Uterus (tissue), 4 donors: ENCODE results near the gene IRF2BP2. TPM values are rescaled to one million over a fixed set of nuclear protein-coding genes. Genes with fewer than 3 reads are reported as not detected.

Source experiments
- DNase-seq, 2 donors: peaks; one replicate each; pipeline ENCODE4 v3.0.0-alpha.2; 2019 to 2020
- H3K27ac ChIP-seq, 2 donors: fragments of 200-600 bp; sonication (generic); 1 replicate in 1 of 2; 2 replicates in 1 of 2; pipeline ENCODE4 v1.5.1; 2016 to 2018
- H3K27me3 ChIP-seq, 2 donors: fragments of 200-600 bp; sonication (generic); one replicate each; pipeline ENCODE4 v1.5.1; 2018 to 2019; ENCODE audit warnings: control low read depth in 1 of 2
- H3K36me3 ChIP-seq, 2 donors: fragments of 200-600 bp; sonication (generic); one replicate each; pipeline ENCODE4 v1.5.1; 2019; ENCODE audit warnings: control low read depth in 1 of 2
- H3K4me1 ChIP-seq, 2 donors: fragments of 200-600 bp; sonication (generic); one replicate each; pipeline ENCODE4 v1.5.1; 2018 to 2019; ENCODE audit warnings: control low read depth in 1 of 2
- H3K4me3 ChIP-seq, 2 donors: fragments of 200-600 bp; sonication (generic); 1 replicate in 1 of 2; 2 replicates in 1 of 2; pipeline ENCODE4 v1.5.1; 2018 to 2019; ENCODE audit warnings: mild to moderate bottlenecking in 1 of 2
- H3K9me3 ChIP-seq, 2 donors: fragments of 200-600 bp; sonication (generic); one replicate each; pipeline ENCODE4 v1.5.1; 2019; ENCODE audit warnings: control low read depth in 1 of 2
- CTCF ChIP-seq, 4 experiments: fragments of 200-600 bp in 2 of 4; fragments of 450-650 bp in 2 of 4; sonication (generic) in 2 of 4; IDR thresholded peaks; one replicate each; pipeline ENCODE4 v1.5.1; 2016 to 2019; ENCODE audit warnings: antibody characterized with exemption in 4 of 4, mild to moderate bottlenecking in 2 of 4, moderate library complexity in 1 of 4
- POLR2A ChIP-seq, 2 donors: fragments of 450-650 bp; IDR thresholded peaks; one replicate each; pipeline ENCODE4 v1.6.1; 2016; ENCODE audit warnings: antibody characterized with exemption in 2 of 2, mild to moderate bottlenecking in 1 of 2, moderate library complexity in 1 of 2
- intact Hi-C: fragments of 100-400 bp; cut with DNase I; formaldehyde crosslinking; loops from one replicate; pipeline ENCODE4 v1.15.1; 2023; ENCODE audit warnings: low total_unique reads
- total RNA-seq, 4 donors: library from RNA; depleted of rRNA in 3 of 4; stranded (reverse); fragments of >200 nt in 3 of 4; gene quantifications; one replicate each; pipeline versions ENCODE4 v1.1.0 to v1.2.4, GENCODE V29; 2014 to 2023
- donor health status: DM: yes; HTN: yes; CAD: no.

The IRF2BP2 gene
- total RNA-seq, 4 donors from 2014 or later: 56.8 to 182 (median 124) TPM

DNA sequence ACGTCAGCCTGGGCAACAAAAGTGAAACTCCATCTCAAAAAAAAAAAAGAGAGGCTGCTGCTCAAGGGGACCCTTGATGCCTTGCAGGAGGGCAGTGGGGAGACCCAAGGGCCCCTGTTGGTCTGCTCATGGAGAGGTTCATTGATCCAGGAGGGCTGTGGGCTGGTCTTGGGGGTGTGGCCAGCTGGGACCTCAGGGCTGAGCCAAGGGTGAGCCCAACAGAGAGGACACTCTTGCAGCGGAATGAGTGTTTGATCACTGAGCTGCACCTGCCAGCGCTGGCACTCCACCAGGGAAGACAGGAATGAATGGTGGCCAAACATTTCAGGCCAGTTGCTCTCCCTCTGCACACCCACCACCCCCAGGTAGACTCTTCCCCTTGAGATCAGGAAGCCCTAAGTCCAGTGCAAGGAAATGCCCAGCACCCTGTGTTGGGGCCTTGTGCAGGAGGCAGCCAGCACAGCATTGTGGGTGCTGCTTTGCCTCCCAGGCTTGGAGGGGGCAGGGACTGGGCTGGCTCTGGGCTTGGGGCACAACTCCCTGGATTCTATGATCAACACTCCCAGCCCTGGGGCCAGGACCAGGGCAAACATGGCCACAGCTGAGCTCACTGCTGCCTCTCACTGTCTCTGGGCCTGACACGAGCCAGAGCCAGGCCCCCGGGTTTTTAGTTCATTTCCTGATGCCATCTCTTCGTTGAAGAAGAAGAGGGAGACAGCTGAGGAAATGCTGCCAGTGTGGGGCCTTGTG, 50.7 kb downstream of the IRF2BP2 start:
- H3K27me3 ChIP-seq: no peaks in the 10 kb centered on the region
- TF ChIP-seq CTCF (IDR thresholded peaks at IDR 0.05): no peak
- TF ChIP-seq POLR2A (IDR thresholded peaks at IDR 0.05): no peak
- H3K36me3 ChIP-seq: no peaks in the 10 kb centered on the region
- no peak overlapping the region for H3K4me3 ChIP-seq
- intact Hi-C loops: no loop called here
- H3K27ac ChIP-seq: no peak overlapping the region
- no peaks in the 10 kb centered on the region for H3K9me3 ChIP-seq
- DNase-seq: peak; percentile 10 to 16
- peaks cover 0 to 5% of the 10 kb centered on the region in 2 donors for H3K4me1 ChIP-seq

DNA sequence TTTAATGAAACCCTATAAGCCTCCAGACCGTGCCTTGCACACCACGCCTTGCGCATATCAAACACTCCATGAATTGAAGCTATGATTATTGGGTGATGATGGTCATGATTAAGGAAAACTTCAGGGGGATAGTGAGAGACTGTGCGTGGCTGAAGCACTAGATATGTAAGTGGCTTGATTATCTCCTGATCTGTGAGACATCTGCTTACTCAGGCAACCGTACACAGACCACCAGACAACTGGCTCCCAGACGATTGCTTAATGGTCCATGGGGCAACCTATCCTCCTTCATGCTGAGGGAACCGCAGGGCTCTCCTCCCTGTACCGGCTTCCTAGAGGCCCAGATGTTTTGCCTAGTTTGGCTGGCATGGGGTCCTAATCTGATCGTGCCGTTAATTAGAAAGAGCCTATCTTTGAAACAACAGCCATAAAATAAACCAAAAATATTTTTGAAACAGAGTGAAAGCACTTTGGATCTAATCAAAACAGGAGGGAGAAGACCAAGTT, 51.6 kb downstream of the IRF2BP2 start:
- DNase-seq: peak; percentile 8 to 9
- no peak overlapping the region for H3K27ac ChIP-seq
- intact Hi-C loops: no loop called here

GRCh38 chr1:234556245-234556943, 53.6 kb downstream of the IRF2BP2 start:
- H3K27me3 ChIP-seq: no peaks in the 10 kb centered on the region
- no peak overlapping the region for H3K4me3 ChIP-seq
- H3K4me1 ChIP-seq: peaks cover 0 to 7% of the 10 kb centered on the region in 2 donors
- DNase-seq: peak; percentile 3 to 9
- H3K36me3 ChIP-seq: no peaks in the 10 kb centered on the region
- intact Hi-C loops: no loop called here
- H3K27ac ChIP-seq: peak overlapping the region in 1 of 2 donors; percentile 13
- no peaks in the 10 kb centered on the region for H3K9me3 ChIP-seq
- TF ChIP-seq CTCF (IDR thresholded peaks at IDR 0.05) (no peak), POLR2A (IDR thresholded peaks at IDR 0.05) (no peak)

More for the DNA sequence above, 51.6 kb downstream of the IRF2BP2 start:
- no peak for TF ChIP-seq POLR2A (IDR thresholded peaks at IDR 0.05)
- TF ChIP-seq CTCF (IDR thresholded peaks at IDR 0.05): no peak
- Histone ChIP-seq H3K4me1 (peaks cover 0 to 7% of the 10 kb centered on the region in 2 donors), H3K27me3 (no peaks in the 10 kb centered on the region), H3K9me3 (no peaks in the 10 kb centered on the region), H3K36me3 (no peaks in the 10 kb centered on the region), H3K4me3 (no peak overlapping the region)

DNA sequence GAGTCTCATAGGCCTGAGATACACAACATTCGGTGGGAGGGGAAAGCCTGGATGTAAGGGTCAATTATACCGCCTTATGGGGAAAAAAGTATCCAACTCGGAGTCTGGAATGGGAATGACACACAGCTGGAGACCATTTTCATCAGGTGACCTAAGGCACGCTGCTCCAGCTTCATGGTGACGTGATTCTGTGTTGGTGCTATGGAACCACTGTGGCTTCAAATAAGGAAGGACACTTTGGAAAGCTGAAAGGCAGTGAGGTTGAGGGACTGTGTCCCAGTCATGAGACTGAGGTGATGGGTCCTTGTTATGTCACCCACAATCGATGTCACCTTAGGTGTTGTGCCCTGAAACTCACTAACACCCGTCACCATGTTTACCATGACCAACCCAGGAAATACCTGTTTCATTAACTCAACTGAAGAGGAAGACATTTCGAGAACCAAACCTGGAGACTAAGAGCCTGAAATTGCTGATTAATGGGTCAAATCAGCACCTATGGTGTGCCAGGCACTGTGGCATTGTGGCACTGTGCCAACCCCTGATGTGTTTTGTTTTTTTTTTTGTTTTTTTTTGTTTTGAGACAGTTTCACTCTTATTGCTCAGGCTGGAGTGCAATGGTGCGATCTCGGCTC, 54.5 kb downstream of the IRF2BP2 start:
- Histone ChIP-seq H3K4me1 (peaks cover 0 to 7% of the 10 kb centered on the region in 2 donors), H3K36me3 (no peaks in the 10 kb centered on the region), H3K27ac (peak overlapping the region; percentile 63 to 77), H3K4me3 (no peak overlapping the region), H3K27me3 (no peaks in the 10 kb centered on the region), H3K9me3 (no peaks in the 10 kb centered on the region)
- intact Hi-C loops: no loop called here
- TF ChIP-seq POLR2A (IDR thresholded peaks at IDR 0.05): no peak
- TF ChIP-seq CTCF (IDR thresholded peaks at IDR 0.05): no peak
- no peak for DNase-seq
